ENCODE measurements around the gene ST7.

DNA sequence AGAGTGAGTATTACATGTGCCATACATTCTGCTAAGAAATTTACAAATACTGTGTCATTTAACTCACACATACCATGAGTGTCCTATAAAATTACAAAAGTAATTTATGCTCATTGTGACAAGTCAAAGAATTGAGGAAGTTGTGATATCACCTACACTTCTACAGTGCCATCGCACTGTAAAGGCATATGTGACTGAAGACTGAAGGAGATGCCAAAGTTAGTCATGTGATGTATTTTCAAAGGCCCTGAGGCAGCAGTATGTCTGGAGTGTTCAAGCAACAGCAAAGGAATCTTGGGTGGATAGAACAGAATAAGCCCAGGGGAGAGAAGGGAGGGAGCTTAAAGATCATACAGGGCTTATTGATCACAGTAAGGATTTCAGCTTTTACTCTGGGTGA, 192.8 kb downstream of the ST7 start:
- TF ChIP-seq, protein P1, sequence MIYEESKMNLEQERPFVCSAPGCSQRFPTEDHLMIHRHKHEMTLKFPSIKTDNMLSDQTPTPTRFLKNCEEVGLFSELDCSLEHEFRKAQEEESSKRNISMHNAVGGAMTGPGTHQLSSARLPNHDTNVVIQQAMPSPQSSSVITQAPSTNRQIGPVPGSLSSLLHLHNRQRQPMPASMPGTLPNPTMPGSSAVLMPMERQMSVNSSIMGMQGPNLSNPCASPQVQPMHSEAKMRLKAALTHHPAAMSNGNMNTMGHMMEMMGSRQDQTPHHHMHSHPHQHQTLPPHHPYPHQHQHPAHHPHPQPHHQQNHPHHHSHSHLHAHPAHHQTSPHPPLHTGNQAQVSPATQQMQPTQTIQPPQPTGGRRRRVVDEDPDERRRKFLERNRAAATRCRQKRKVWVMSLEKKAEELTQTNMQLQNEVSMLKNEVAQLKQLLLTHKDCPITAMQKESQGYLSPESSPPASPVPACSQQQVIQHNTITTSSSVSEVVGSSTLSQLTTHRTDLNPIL (CRISPR knock-in tag; IDR thresholded peaks at IDR 0.05; ENCODE audit: low read depth), result no peak
- TF ChIP-seq RARB (CRISPR knock-in tag; IDR thresholded peaks at IDR 0.05) (no peak), ARNTL (CRISPR knock-in tag; IDR thresholded peaks at IDR 0.05; ENCODE audit: borderline replicate concordance, low read depth) (no peak), TSHZ2 (CRISPR knock-in tag; IDR thresholded peaks at IDR 0.05) (no peak), ZNF565 (CRISPR knock-in tag; conservative IDR thresholded peaks at IDR 0.05; ENCODE audit: low read depth) (no peak), ZFP3 (CRISPR knock-in tag; IDR thresholded peaks at IDR 0.05) (no peak), ZNF70 (CRISPR knock-in tag; IDR thresholded peaks at IDR 0.05) (no peak), OSR1 (CRISPR knock-in tag; IDR thresholded peaks at IDR 0.05) (no peak), GLIS3 (CRISPR knock-in tag; IDR thresholded peaks at IDR 0.05) (no peak), ZFP30 (CRISPR knock-in tag; IDR thresholded peaks at IDR 0.05) (no peak), PATZ1 (CRISPR knock-in tag; IDR thresholded peaks at IDR 0.05; ENCODE audit: borderline replicate concordance) (no peak), ZNF8 (CRISPR knock-in tag; IDR thresholded peaks at IDR 0.05) (no peak), ISL1 (CRISPR knock-in tag; IDR thresholded peaks at IDR 0.05) (no peak)
- TF ChIP-seq, protein P2, sequence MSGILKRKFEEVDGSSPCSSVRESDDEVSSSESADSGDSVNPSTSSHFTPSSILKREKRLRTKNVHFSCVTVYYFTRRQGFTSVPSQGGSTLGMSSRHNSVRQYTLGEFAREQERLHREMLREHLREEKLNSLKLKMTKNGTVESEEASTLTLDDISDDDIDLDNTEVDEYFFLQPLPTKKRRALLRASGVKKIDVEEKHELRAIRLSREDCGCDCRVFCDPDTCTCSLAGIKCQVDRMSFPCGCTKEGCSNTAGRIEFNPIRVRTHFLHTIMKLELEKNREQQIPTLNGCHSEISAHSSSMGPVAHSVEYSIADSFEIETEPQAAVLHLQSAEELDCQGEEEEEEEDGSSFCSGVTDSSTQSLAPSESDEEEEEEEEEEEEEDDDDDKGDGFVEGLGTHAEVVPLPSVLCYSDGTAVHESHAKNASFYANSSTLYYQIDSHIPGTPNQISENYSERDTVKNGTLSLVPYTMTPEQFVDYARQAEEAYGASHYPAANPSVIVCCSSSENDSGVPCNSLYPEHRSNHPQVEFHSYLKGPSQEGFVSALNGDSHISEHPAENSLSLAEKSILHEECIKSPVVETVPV (CRISPR knock-in tag; IDR thresholded peaks at IDR 0.05), result no peak

Measured in SK-N-SH treated with all-trans-retinoic acid at 6 μM for 48 hours (cell line).